GM12878 (cell line): Measurements from ENCODE around the gene EPGN. TPM values are rescaled to one million over a fixed set of nuclear protein-coding genes. Genes with fewer than 3 reads are reported as not detected.

ENCODE experiments used
- ATAC-seq: fragments of 200-7000 bp; cut with Tn5 transposase; 3 replicates; pipeline ENCODE4 v1.9.1; 2020; ENCODE audit warnings: mild to moderate bottlenecking, moderate library complexity
- BruUV-seq: library from RNA; stranded (reverse); fragments of 400-500 nt; replicated peaks from 2 replicates; lab custom pipeline; 2021; lab: Mats Ljungman, UMichigan
- CTCF ChIA-PET: fragments of 300-600 bp; sonication (Branson Sonifier 250); formaldehyde crosslinking; extraction: SDS; loops from one replicate; lab custom pipeline; 2021; ENCODE audit warnings: inconsistent platforms; lab: Yijun Ruan, JAX
- POLR2A ChIA-PET: fragments of 350-600 bp; formaldehyde crosslinking; extraction: SDS; loops from one replicate; lab custom pipeline; 2021; ENCODE audit warnings: inconsistent platforms; lab: Charles Lee
- RAD21 ChIA-PET: fragments of 300-600 bp; sonication (Branson Sonifier 250); formaldehyde crosslinking; loops from one replicate; lab custom pipeline; 2023; ENCODE audit warnings: antibody characterized with exemption; ENCODE audit not compliant: unreplicated experiment; lab: Charles Lee
- SMC1A ChIA-PET: fragments of 300-600 bp; sonication (Branson Sonifier 250); formaldehyde crosslinking; loops from one replicate; lab custom pipeline; 2023; ENCODE audit not compliant: unreplicated experiment, uncharacterized antibody; lab: Charles Lee
- DNase-seq: peaks from one replicate; pipeline ENCODE4 v3.0.0-alpha.2; 2011; ENCODE audit warnings: low read depth, low spot score
- FAIRE-seq: peaks from 3 replicates; lab custom pipeline; 2011; peaks lifted over from hg19 to GRCh38; lab: Jason Lieb, UNC
- H2AFZ ChIP-seq: 2 replicates; pipeline ENCODE4 v1.6.0; 2011; ENCODE audit warnings: low read depth, low read length, control low read depth; ENCODE audit not compliant: control insufficient read depth
- H3K27ac ChIP-seq: 2 replicates; pipeline ENCODE4 v1.5.1; 2011; ENCODE audit warnings: control low read depth; ENCODE audit not compliant: control insufficient read depth, insufficient read depth
- H3K27me3 ChIP-seq, 2 experiments: replicated peaks in 1 of 2; 2 replicates each; pipeline versions ENCODE4 v1.6.0 to v1.6.1; 2011; ENCODE audit warnings: low read length in 1 of 2; ENCODE audit not compliant: control insufficient read depth in 2 of 2, insufficient read depth in 2 of 2
- H3K36me3 ChIP-seq, 2 experiments: 2 replicates each; pipeline ENCODE4 v1.5.1; 2011; ENCODE audit warnings: low read length in 1 of 2; ENCODE audit not compliant: control insufficient read depth in 2 of 2, insufficient read depth in 2 of 2
- H3K4me1 ChIP-seq: 2 replicates; pipeline ENCODE4 v1.6.1; 2011; ENCODE audit warnings: mild to moderate bottlenecking, low read length, moderate library complexity, mixed read lengths; ENCODE audit not compliant: control insufficient read depth, insufficient read depth
- H3K4me2 ChIP-seq: 2 replicates; pipeline ENCODE4 v1.6.0; 2011; ENCODE audit warnings: control low read depth; ENCODE audit not compliant: control insufficient read depth, insufficient read depth
- H3K4me3 ChIP-seq: fragments of 200-600 bp; sonication (generic); 2 replicates; pipeline ENCODE4 v1.5.1; 2016
- H3K79me2 ChIP-seq: 2 replicates; pipeline ENCODE4 v1.6.0; 2011; ENCODE audit warnings: low read length; ENCODE audit not compliant: control insufficient read depth, insufficient read depth
- H3K9ac ChIP-seq: 2 replicates; pipeline ENCODE4 v1.8.0; 2011; ENCODE audit warnings: low read length, control low read depth, mixed read lengths; ENCODE audit not compliant: control insufficient read depth, insufficient read depth
- H3K9me3 ChIP-seq: replicated peaks from 3 replicates; pipeline ENCODE4 v1.5.1; 2011; ENCODE audit warnings: mild to moderate bottlenecking, low read length; ENCODE audit not compliant: control insufficient read depth, insufficient read depth
- H4K20me1 ChIP-seq: 2 replicates; pipeline ENCODE4 v1.6.0; 2011; ENCODE audit not compliant: control insufficient read depth, insufficient read depth
- CEBPZ ChIP-seq: fragments of 150-350 bp; IDR thresholded peaks from 2 replicates; pipeline ENCODE4 v1.6.1; 2016; ENCODE audit warnings: low read depth, low read length
- EGR1 ChIP-seq, 2 experiments: IDR thresholded peaks; 1 replicate in 1 of 2; 2 replicates in 1 of 2; pipeline ENCODE4 v1.6.1; 2011 to 2012; ENCODE audit warnings: low read depth in 2 of 2, low read length in 2 of 2, borderline replicate concordance in 1 of 2, mild to moderate bottlenecking in 1 of 2, moderate library complexity in 1 of 2
- FOS ChIP-seq: IDR thresholded peaks from 3 replicates; pipeline ENCODE4 v1.6.1; 2011; ENCODE audit warnings: borderline replicate concordance; ENCODE audit not compliant: insufficient read length; ENCODE audit errors: extremely low read depth
- GABPA ChIP-seq: IDR thresholded peaks from 2 replicates; pipeline ENCODE4 v1.6.1; 2014; ENCODE audit warnings: antibody characterized with exemption, low read depth, mild to moderate bottlenecking, inconsistent platforms
- JUND ChIP-seq: IDR thresholded peaks from 2 replicates; pipeline ENCODE4 v1.6.1; 2012; ENCODE audit warnings: low read depth, mild to moderate bottlenecking, low read length, improper control_type of control experiment, moderate library complexity
- MYC ChIP-seq: IDR thresholded peaks from 2 replicates; pipeline ENCODE4 v1.6.1; 2011; ENCODE audit warnings: mild to moderate bottlenecking, low read length, moderate library complexity, inconsistent platforms; ENCODE audit not compliant: insufficient read depth, insufficient replicate concordance, insufficient read length, severe bottlenecking
- NBN ChIP-seq: fragments of 450-650 bp; IDR thresholded peaks from 2 replicates; pipeline ENCODE4 v1.6.1; 2016
- POU2F2 ChIP-seq: IDR thresholded peaks from 3 replicates; pipeline ENCODE4 v1.6.1; 2011; ENCODE audit warnings: low read depth, mild to moderate bottlenecking, low read length, borderline replicate concordance
- PRDM15 ChIP-seq: fragments of 450-650 bp; formaldehyde crosslinking; IDR thresholded peaks from 2 replicates; pipeline ENCODE4 v1.4.0; 2020; ENCODE audit warnings: mild to moderate bottlenecking, moderate library complexity
- RUNX3 ChIP-seq: IDR thresholded peaks from 2 replicates; pipeline ENCODE4 v1.6.1; 2012; ENCODE audit warnings: low read length, inconsistent platforms
- SKIL ChIP-seq: fragments of 450-650 bp; IDR thresholded peaks from 2 replicates; pipeline ENCODE4 v1.6.1; 2017; ENCODE audit warnings: mild to moderate bottlenecking, low read depth, inconsistent platforms; ENCODE audit not compliant: poor library complexity, severe bottlenecking
- TBL1XR1 ChIP-seq: IDR thresholded peaks from 2 replicates; pipeline ENCODE4 v1.6.1; 2012; ENCODE audit warnings: low read depth, low read length, improper control_type of control experiment
- YY1 ChIP-seq: IDR thresholded peaks from 2 replicates; pipeline ENCODE4 v1.6.1; 2011; ENCODE audit warnings: low read depth, mild to moderate bottlenecking, low read length
- ZBED1 ChIP-seq: IDR thresholded peaks from 2 replicates; pipeline ENCODE4 v1.6.1; 2016; ENCODE audit warnings: borderline replicate concordance
- ZSCAN29 ChIP-seq: fragments of 450-650 bp; IDR thresholded peaks from 2 replicates; pipeline ENCODE4 v1.6.1; 2017; ENCODE audit warnings: mild to moderate bottlenecking, moderate library complexity
- in situ Hi-C: fragments of 300-500 bp; cut with MboI; formaldehyde crosslinking; loops from 9 replicates; pipeline ENCODE4 v1.14.3; 2018; ENCODE audit warnings: mixed read lengths
- intact Hi-C: fragments of 100-400 bp; cut with micrococcal nuclease; formaldehyde crosslinking; loops from one replicate; pipeline ENCODE4 v1.14.2; 2022; ENCODE audit not compliant: unreplicated experiment
- polyA plus RNA-seq, 11 experiments: library from polyadenylated mRNA; depleted of rRNA in 4 of 11; unstranded in 6 of 11; stranded (reverse) in 5 of 11; fragments of >200 nt; fragmentation: Nextera tagmentation in 4 of 11; fragmentation: Illumina TruSeq in 1 of 11; extraction: Ambion mirVana in 4 of 11; extraction: Trizol in 1 of 11; gene quantifications; 1 replicate in 1 of 11; 2 replicates in 10 of 11; pipeline versions ENCODE4 v1.2.1 to v1.2.3, GENCODE V29; 2011 to 2016; ENCODE audit warnings: inconsistent platforms in 2 of 11, missing spikeins in 2 of 11, low read depth in 1 of 11
- total RNA-seq, 4 experiments: library from RNA; depleted of rRNA in 3 of 4; stranded (reverse); fragments of >200 nt in 3 of 4; fragmentation: Illumina TruSeq in 1 of 4; extraction: Trizol in 1 of 4; gene quantifications; 2 replicates each; pipeline versions ENCODE4 v1.2.1 to v1.2.3, GENCODE V29; 2013 to 2021

EPGN gene
- total and polyA plus RNA-seq, 10 of the 15 experiments (the other 5 are each of a cell fraction or from before 2014, with no cell fraction given): 0.06 to 0.54 (median 0.28) TPM; not detected in 6

DNA sequence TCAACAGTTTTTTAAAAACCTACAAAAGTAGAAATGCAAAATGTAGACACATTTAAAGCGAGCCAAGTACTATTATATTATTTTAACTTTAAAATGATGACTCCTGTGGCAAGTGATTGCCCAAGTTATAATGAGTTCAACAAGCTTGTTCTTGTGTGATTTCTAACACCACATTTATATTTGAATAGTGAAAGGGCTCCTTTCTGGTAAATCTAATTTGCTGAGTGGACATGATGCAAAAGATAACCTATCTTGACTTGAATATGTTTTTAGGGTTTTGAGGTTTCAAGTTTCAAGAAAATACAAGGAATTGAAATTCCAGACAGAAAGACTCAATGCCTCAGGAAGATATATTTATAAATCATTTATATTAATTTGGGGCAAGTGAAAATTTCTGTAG is 1.1 kb upstream of the EPGN start (continued):
- TF ChIP-seq ZBED1 (no peak), MYC (no peak), SKIL (no peak), PRDM15 (CRISPR knock-in tag) (no peak), ZSCAN29 (no peak), NBN (no peak)

DNA sequence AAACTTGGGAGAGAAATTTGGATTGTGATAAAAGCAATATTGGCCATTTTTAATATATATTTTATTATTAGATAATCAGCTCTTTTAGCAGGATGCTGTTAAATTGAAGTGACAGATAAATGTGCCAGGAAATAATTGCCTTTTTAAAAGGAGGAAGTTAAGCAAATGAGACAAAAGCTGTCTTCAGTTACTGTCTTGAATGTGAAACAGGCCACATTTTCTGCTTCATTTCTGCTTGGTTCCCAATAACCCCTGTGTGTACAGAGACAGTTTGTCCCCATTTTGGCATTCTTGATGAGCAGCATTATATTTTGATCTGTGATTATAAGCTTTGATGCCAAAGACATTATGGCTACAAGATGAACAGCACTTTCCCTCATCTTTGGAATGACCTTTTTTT is 953 bp downstream of the EPGN start:
- no peaks in the 10 kb centered on the region for H3K79me2 ChIP-seq
- ChIA-PET POLR2A (no interaction called here), SMC1A (interaction anchor here (0.6 to 4.8 kb wide), 7 partner anchors 11 to 161 kb away, joined by 3 to 21 read pairs (median 3); no protein-coding TSS in a partner anchor), CTCF (interaction anchor here (0.5 to 6.2 kb wide), 9 partner anchors 11 to 175 kb away, joined by 3 to 31 read pairs (median 5); no protein-coding TSS in a partner anchor), RAD21 (interaction anchor here (0.5 to 1.5 kb wide), 6 partner anchors 29 to 937 kb away, joined by 3 to 5 read pairs (median 3); no protein-coding TSS in a partner anchor)
- no peak overlapping the region for H3K4me3 ChIP-seq
- H4K20me1 ChIP-seq: no peaks in the 10 kb centered on the region
- no peaks in the 10 kb centered on the region for H3K36me3 ChIP-seq
- H2AFZ ChIP-seq: peak overlapping the region; percentile 1; the same call in 1 of the 2 replicates
- no peak overlapping the region for H3K27ac ChIP-seq
- ATAC-seq (no peak), DNase-seq (no peak), FAIRE-seq (no peak)
- H3K4me1 ChIP-seq: no peaks in the 10 kb centered on the region; the same call in 1 of the 2 replicates
- in situ Hi-C loops (no loop called here), intact Hi-C loops (no loop called here)
- no TSS peak for BruUV-seq
- no peaks in the 10 kb centered on the region for H3K27me3 ChIP-seq
- no peak overlapping the region for H3K9ac ChIP-seq
- no peaks in the 10 kb centered on the region for H3K9me3 ChIP-seq
- H3K4me2 ChIP-seq: no peak overlapping the region
- TF ChIP-seq FOS (no peak), GABPA (no peak), TBL1XR1 (no peak), EGR1 (IDR thresholded peaks at IDR 0.05; ENCODE audit: borderline replicate concordance in 1 of 2, low read depth in 2 of 2, low read length in 2 of 2) (no peak), CEBPZ (no peak), YY1 (no peak), JUND (no peak), POU2F2 (no peak), RUNX3 (no peak)
